Activated naive CD8-positive, alpha-beta T cell treated with anti-CD3 and anti-CD28 coated beads, Interleukin-2, amount 10 ng/mL, durations not matched to agents 7 days and 5 days (primary cell): ENCODE results near the gene MLF2. TPM values are rescaled to one million over a fixed set of nuclear protein-coding genes. Genes with fewer than 3 reads are reported as not detected.
A peak's percentile ranks its signal among the peaks of the same experiment; 100 is the strongest.
"Not testable (repeated sequence)": the region's sequence is repeated elsewhere in the genome, so short reads cannot be mapped to it uniquely, and the experiment has no call there.

Experiments used
- ATAC-seq: fragments of 150-1000 bp; cut with Tn5 transposase; one replicate; pipeline ENCODE4 v1.10.0; 2021; ENCODE audit warnings: low read depth, moderate library complexity
- POLR2A ChIA-PET: fragments of 350-600 bp; sonication (Branson Sonifier 250); formaldehyde crosslinking; loops from one replicate; lab custom pipeline; 2021; ENCODE audit warnings: antibody characterized with exemption; lab: Charles Lee
- DNase-seq: peaks from one replicate; pipeline ENCODE4 v3.0.0; 2021
- H3K27ac Mint-ChIP-seq: one replicate; pipeline ENCODE4 v1.8.0; 2022; ENCODE audit warnings: mild to moderate bottlenecking, mixed read lengths
- H3K27me3 Mint-ChIP-seq: one replicate; pipeline ENCODE4 v1.8.0; 2022; ENCODE audit warnings: mild to moderate bottlenecking, moderate library complexity, mixed read lengths
- H3K36me3 Mint-ChIP-seq: one replicate; pipeline ENCODE4 v1.8.0; 2021; ENCODE audit warnings: mild to moderate bottlenecking, mixed read lengths
- H3K4me1 Mint-ChIP-seq: one replicate; pipeline ENCODE4 v1.8.0; 2021; ENCODE audit warnings: mixed read lengths
- H3K4me3 Mint-ChIP-seq: one replicate; pipeline ENCODE4 v1.8.0; 2022; ENCODE audit warnings: mild to moderate bottlenecking, moderate library complexity, mixed read lengths
- H3K9me3 Mint-ChIP-seq: one replicate; pipeline ENCODE4 v1.8.0; 2021; ENCODE audit warnings: mixed read lengths
- total RNA-seq, 2 experiments: library from RNA; stranded (reverse); gene quantifications; one replicate each; pipeline ENCODE4 v1.2.3, GENCODE V29; 2021

The MLF2 gene
- total RNA-seq, 2 experiments from 2014 or later: 108 to 118 TPM

- peak overlapping the region; percentile 95 for H3K4me3 Mint-ChIP-seq
- no peak for ATAC-seq
- no peaks in the 10 kb centered on the region for H3K9me3 Mint-ChIP-seq
- H3K36me3 Mint-ChIP-seq: peaks cover 28% of the 10 kb centered on the region
- POLR2A ChIA-PET: interaction anchor here (0.5 to 3.8 kb wide), 30 partner anchors 8 to 259 kb away, joined by 3 to 43 read pairs (median 5); partner anchors contain the start of genes CDCA3, COPS7A, MRPL51 and PTMS
- H3K4me1 Mint-ChIP-seq: peaks cover 23% of the 10 kb centered on the region
- no peak for DNase-seq
- H3K27ac Mint-ChIP-seq: peak overlapping the region; percentile 98
- H3K27me3 Mint-ChIP-seq: peaks cover 8% of the 10 kb centered on the region
Measured at GRCh38 chr12:6752167-6752920, 597 bp downstream of the MLF2 start.

GRCh38 chr12:6751767-6752166 lies 1.2 kb downstream of the MLF2 start:
- peaks cover 25% of the 10 kb centered on the region for H3K4me1 Mint-ChIP-seq
- DNase-seq (no peak), ATAC-seq (no peak)
- peak overlapping the region; percentile 95 for H3K4me3 Mint-ChIP-seq
- H3K36me3 Mint-ChIP-seq: peaks cover 31% of the 10 kb centered on the region
- peaks cover 5% of the 10 kb centered on the region for H3K27me3 Mint-ChIP-seq
- no peaks in the 10 kb centered on the region for H3K9me3 Mint-ChIP-seq
- H3K27ac Mint-ChIP-seq: peak overlapping the region; percentile 98
- POLR2A ChIA-PET: interaction anchor here (0.5 to 3.8 kb wide), 12 partner anchors 15 to 142 kb away, joined by 3 to 43 read pairs (median 12); partner anchors contain the start of genes CDCA3, COPS7A, PTMS and TPI1

GRCh38 chr12:6750506-6750905 lies 2.4 kb downstream of the MLF2 start:
- Mint-ChIP-seq H3K4me3 (no peak overlapping the region), H3K4me1 (peaks cover 30% of the 10 kb centered on the region), H3K27ac (no peak overlapping the region), H3K9me3 (no peaks in the 10 kb centered on the region), H3K36me3 (peaks cover 33% of the 10 kb centered on the region), H3K27me3 (no peaks in the 10 kb centered on the region)
- no peak for ATAC-seq
- POLR2A ChIA-PET: no interaction called here
- DNase-seq: no peak

- no peaks in the 10 kb centered on the region for H3K27me3 Mint-ChIP-seq
- H3K4me3 Mint-ChIP-seq: no peak overlapping the region
- no peaks in the 10 kb centered on the region for H3K9me3 Mint-ChIP-seq
- POLR2A ChIA-PET: no interaction called here
- peaks cover 34% of the 10 kb centered on the region for H3K4me1 Mint-ChIP-seq
- peaks cover 39% of the 10 kb centered on the region for H3K36me3 Mint-ChIP-seq
- H3K27ac Mint-ChIP-seq: no peak overlapping the region
- DNase-seq (no peak), ATAC-seq (no peak)
Measured at GRCh38 chr12:6748761-6749160, 4.2 kb downstream of the MLF2 start.

- peaks cover 30% of the 10 kb centered on the region for H3K4me1 Mint-ChIP-seq
- POLR2A ChIA-PET: interaction anchor here (0.7 to 1.6 kb wide), 3 partner anchors 19 to 104 kb away, joined by 3 to 4 read pairs (median 3); partner anchors contain the start of genes CDCA3 and USP5
- no peaks in the 10 kb centered on the region for H3K9me3 Mint-ChIP-seq
- no peak for ATAC-seq
- H3K27ac Mint-ChIP-seq: peak overlapping the region; percentile 65
- H3K4me3 Mint-ChIP-seq: no peak overlapping the region
- H3K36me3 Mint-ChIP-seq: peaks cover 37% of the 10 kb centered on the region
- no peaks in the 10 kb centered on the region for H3K27me3 Mint-ChIP-seq
- DNase-seq: no peak
Measured at GRCh38 chr12:6747216-6747615, 5.7 kb downstream of the MLF2 start.

- H3K4me3 Mint-ChIP-seq: peak overlapping the region; percentile 34
- POLR2A ChIA-PET: interaction anchor here (0.6 to 1.6 kb wide), 5 partner anchors 19 to 106 kb away, joined by 3 to 5 read pairs (median 3); partner anchors contain the start of genes CDCA3, COPS7A and USP5
- peaks cover 30% of the 10 kb centered on the region for H3K36me3 Mint-ChIP-seq
- peak overlapping the region; percentile 87 for H3K27ac Mint-ChIP-seq
- H3K27me3 Mint-ChIP-seq: no peaks in the 10 kb centered on the region
- H3K9me3 Mint-ChIP-seq: no peaks in the 10 kb centered on the region
- H3K4me1 Mint-ChIP-seq: peaks cover 20% of the 10 kb centered on the region
- ATAC-seq (peak; percentile 99), DNase-seq (no peak)
Measured at GRCh38 chr12:6745741-6746525, 7.0 kb downstream of the MLF2 start.

GRCh38 chr12:6743300-6743699 lies 9.6 kb downstream of the MLF2 start:
- not testable (repeated sequence) for ATAC-seq, H3K4me3 Mint-ChIP-seq, H3K9me3 Mint-ChIP-seq, H3K27ac Mint-ChIP-seq, H3K27me3 Mint-ChIP-seq, DNase-seq
- Mint-ChIP-seq H3K4me1 (peaks cover 16% of the 10 kb centered on the region), H3K36me3 (peaks cover 20% of the 10 kb centered on the region)
- POLR2A ChIA-PET: interaction anchor here (0.9 to 2.0 kb wide), 2 partner anchors 10 to 19 kb away, joined by 3 to 15 read pairs; partner anchors contain the start of genes COPS7A and MLF2

GRCh38 chr12:6742834-6743233 lies 10.1 kb downstream of the MLF2 start:
- H3K27ac Mint-ChIP-seq: no peak overlapping the region
- H3K4me3 Mint-ChIP-seq: no peak overlapping the region
- ATAC-seq (no peak), DNase-seq (no peak)
- H3K27me3 Mint-ChIP-seq: no peaks in the 10 kb centered on the region
- POLR2A ChIA-PET: interaction anchor here (0.6 to 0.9 kb wide), 2 partner anchors 9 to 19 kb away, joined by 3 to 6 read pairs; partner anchors contain the start of gene COPS7A
- no peaks in the 10 kb centered on the region for H3K9me3 Mint-ChIP-seq
- peaks cover 15% of the 10 kb centered on the region for H3K36me3 Mint-ChIP-seq
- peaks cover 16% of the 10 kb centered on the region for H3K4me1 Mint-ChIP-seq

GRCh38 chr12:6742080-6742479 lies 10.9 kb downstream of the MLF2 start:
- H3K4me3 Mint-ChIP-seq, H3K27ac Mint-ChIP-seq, H3K36me3 Mint-ChIP-seq, ATAC-seq, H3K9me3 Mint-ChIP-seq, DNase-seq, H3K27me3 Mint-ChIP-seq: not testable (repeated sequence)
- peaks cover 14% of the 10 kb centered on the region for H3K4me1 Mint-ChIP-seq
- POLR2A ChIA-PET: interaction anchor here (0.6 to 0.9 kb wide), 2 partner anchors 9 to 18 kb away, joined by 3 to 6 read pairs; partner anchors contain the start of gene COPS7A

- ATAC-seq: no peak
- DNase-seq: no peak
- H3K27me3 Mint-ChIP-seq: no peaks in the 10 kb centered on the region
- H3K4me1 Mint-ChIP-seq: peaks cover 8% of the 10 kb centered on the region
- no peak overlapping the region for H3K4me3 Mint-ChIP-seq
- no peak overlapping the region for H3K27ac Mint-ChIP-seq
- H3K9me3 Mint-ChIP-seq: no peaks in the 10 kb centered on the region
- no peaks in the 10 kb centered on the region for H3K36me3 Mint-ChIP-seq
- POLR2A ChIA-PET: no interaction called here
Measured at GRCh38 chr12:6736754-6737153, 16.2 kb downstream of the MLF2 start.

- ATAC-seq: peak; percentile 86
- peak overlapping the region; percentile 11 for H3K27ac Mint-ChIP-seq
- POLR2A ChIA-PET: no interaction called here
Measured at GRCh38 chr12:6735448-6736191, 17.3 kb downstream of the MLF2 start.

GRCh38 chr12:6734506-6735387 lies 18.2 kb downstream of the MLF2 start:
- no peak for DNase-seq
- Mint-ChIP-seq H3K36me3 (peaks cover 8% of the 10 kb centered on the region), H3K27me3 (no peaks in the 10 kb centered on the region), H3K9me3 (no peaks in the 10 kb centered on the region), H3K4me1 (peaks cover 8% of the 10 kb centered on the region), H3K27ac (no peak overlapping the region), H3K4me3 (no peak overlapping the region)
- POLR2A ChIA-PET: no interaction called here
- no peak for ATAC-seq

More at GRCh38 chr12:6735448-6736191, 17.3 kb downstream of the MLF2 start:
- DNase-seq: peak; percentile 55
- no peaks in the 10 kb centered on the region for H3K27me3 Mint-ChIP-seq
- H3K9me3 Mint-ChIP-seq: no peaks in the 10 kb centered on the region
- H3K36me3 Mint-ChIP-seq: peaks cover 7% of the 10 kb centered on the region
- peaks cover 8% of the 10 kb centered on the region for H3K4me1 Mint-ChIP-seq
- no peak overlapping the region for H3K4me3 Mint-ChIP-seq
